ENCODE data around the gene PTK6.
"Not testable (repeated sequence)": the region's sequence is repeated elsewhere in the genome, so short reads cannot be mapped to it uniquely, and the experiment has no call there.

PTK6 gene

DNA sequence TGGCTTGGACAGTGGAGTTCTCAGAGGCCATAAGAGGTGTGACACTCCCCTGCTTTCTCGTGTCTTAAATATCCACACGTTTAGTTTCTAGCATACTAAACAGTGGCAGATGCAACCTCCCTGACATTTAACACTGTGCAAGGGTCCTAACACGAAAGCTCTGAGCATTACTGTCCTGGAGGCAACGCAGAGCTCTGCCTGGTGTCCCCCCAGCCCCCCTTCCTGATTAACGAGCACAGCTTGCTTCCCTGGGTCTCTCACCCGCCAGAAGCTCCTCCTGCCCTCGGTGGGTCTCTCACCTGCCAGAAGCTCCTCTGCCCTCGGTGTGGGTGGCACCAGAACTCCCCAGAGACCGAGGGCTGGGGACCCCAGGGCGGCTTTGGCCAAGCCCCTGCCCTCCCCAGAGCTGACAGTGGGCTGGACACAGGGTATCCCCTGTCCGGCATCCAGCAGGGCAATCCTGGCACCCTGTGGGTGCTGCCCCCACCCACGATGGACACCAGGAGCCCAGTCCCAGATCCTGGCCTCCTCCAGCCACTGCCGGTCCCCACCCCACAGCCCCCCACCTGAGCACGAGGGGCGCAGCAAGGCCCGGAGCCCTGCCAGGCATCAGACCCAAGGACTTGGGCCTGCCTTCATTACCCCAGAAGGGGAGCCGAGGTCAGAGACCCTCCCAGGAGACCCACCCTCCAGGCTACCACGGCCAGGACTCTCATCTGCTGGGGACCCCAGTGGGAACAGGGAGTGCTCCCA, 52.3 kb downstream of the PTK6 start:
- peak; percentile 9 for FAIRE-seq
- DNase-seq (ENCODE audit: insufficient read length, low spot score): no peak

DNA sequence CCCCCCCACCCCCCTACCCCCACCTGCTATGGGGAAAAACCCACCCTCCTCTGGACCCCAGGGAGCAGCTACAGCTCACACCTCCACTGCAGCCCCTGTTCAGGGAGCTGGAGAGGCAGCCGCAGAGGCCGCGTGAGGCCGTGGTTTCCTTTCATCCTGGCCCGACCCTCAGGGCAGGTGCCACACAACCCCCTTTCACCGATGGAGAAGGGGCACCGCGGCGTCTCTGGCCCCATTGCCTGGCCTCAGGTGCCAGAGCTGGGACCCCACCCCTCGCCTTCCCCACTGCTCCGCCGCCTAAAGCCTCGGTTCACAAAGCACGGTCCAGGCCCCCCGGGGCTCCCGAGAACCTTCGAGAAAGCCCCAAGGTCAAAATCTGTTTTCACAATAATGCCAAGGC, 52.9 kb downstream of the PTK6 start:
- FAIRE-seq: no peak
- no peak for DNase-seq (ENCODE audit: insufficient read length, low spot score)

DNA sequence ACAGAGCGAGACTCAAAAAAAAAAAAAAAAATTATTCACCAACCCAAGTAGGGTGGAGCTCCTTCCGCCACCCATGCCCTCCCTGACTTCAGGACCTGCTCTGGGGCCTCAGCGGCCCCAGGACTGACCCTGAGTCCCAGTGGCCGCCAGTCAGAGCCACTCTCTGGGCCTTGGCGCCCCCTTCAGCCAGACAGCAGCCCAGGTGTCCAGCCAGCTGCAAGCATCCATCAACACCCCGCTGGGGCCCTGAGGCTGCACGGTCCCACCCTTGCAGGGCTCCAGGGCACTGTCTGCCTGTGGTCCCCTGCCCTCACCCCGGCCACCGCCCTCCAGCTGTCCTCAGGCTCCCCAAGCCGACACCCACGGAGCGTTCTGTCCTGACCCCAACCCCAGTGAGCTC, 53.3 kb downstream of the PTK6 start:
- DNase-seq (ENCODE audit: insufficient read length, low spot score): no peak
- no peak for FAIRE-seq

DNA sequence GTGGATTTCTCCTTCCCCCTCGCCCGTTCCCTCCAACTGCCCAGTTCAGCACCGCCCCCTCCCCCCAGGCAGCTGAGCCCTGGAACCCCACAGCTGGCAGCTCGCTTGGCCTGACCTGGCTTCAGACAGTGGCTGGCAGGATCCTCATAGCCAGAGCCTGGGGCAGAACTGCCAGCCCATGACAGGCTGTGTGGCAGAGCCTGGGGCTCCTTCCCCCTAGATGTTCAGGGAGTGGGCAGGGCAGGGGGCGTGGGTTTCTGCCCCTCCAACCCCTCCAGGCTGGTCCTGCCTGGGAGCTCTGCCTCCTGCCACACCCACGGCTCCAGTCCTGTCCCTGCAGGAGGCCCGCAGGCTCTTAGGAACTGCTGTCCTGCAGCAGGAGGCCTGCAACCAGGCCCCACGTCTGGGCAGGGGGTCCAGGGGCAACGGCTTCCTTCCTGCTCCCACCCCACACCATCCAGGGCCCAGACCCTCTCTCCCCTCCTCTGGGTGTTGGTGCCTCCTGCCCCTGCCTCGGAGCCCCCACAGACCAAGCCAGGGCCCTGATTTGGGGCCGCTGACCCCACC, 55.1 kb downstream of the PTK6 start:
- no peak for DNase-seq (ENCODE audit: insufficient read length, low spot score)
- FAIRE-seq: no peak

DNA sequence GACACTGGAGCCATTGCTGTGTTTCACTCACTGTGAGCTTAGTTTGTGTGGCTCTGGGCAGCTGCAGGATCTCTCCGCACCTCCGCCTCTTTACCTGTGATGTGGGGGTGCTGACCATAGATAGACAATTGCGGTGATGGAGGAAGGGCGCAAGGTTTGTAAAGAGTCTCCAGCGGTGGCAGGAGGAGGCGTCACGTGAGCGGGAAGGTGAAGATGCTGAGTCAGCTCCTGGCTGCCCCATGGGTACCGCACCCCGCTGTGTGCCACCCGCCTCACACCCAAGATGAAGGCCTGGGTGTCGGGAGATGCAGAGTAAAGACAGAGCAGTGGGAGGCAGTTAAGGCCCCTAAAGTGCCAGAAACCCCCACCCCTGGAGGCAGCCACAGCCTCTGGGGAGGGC, 55.7 kb downstream of the PTK6 start:
- DNase-seq (ENCODE audit: insufficient read length, low spot score) (no peak), FAIRE-seq (no peak)

DNA sequence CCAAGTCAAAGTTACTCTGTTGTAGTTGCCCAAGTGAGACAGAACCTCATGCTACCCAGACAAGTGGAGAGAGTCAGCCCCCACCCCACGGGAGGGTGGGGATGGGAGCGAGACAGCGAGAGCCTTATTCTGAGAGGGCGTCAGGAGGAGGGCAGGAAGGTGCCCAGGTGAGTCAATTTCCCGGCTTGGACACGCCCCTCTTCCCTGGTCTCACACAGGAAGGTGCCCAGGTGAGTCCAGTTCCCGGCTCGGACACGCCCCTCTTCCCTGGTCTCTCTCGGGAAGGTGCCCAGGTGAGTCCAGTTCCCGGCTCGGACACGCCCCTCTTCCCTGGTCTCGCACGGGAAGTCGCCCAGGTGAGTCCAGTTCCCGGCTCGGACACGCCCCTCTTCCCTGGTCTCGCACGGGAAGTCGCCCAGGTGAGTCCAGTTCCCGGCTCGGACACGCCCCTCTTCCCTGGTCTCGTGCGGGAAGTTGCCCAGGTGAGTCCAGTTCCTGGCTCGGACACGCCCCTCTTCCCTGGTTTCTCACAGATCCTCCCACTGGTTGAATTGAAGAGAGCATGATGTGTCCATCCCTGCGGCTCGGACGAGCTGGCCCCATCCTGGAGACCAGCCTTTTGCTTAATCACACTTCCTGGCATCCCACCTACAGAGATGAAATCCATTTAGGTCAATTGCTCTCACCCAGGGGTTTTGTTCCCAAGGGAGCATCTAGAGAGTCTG, 57.3 kb downstream of the PTK6 start:
- not testable (repeated sequence) for DNase-seq (ENCODE audit: insufficient read length, low spot score); FAIRE-seq

DNA sequence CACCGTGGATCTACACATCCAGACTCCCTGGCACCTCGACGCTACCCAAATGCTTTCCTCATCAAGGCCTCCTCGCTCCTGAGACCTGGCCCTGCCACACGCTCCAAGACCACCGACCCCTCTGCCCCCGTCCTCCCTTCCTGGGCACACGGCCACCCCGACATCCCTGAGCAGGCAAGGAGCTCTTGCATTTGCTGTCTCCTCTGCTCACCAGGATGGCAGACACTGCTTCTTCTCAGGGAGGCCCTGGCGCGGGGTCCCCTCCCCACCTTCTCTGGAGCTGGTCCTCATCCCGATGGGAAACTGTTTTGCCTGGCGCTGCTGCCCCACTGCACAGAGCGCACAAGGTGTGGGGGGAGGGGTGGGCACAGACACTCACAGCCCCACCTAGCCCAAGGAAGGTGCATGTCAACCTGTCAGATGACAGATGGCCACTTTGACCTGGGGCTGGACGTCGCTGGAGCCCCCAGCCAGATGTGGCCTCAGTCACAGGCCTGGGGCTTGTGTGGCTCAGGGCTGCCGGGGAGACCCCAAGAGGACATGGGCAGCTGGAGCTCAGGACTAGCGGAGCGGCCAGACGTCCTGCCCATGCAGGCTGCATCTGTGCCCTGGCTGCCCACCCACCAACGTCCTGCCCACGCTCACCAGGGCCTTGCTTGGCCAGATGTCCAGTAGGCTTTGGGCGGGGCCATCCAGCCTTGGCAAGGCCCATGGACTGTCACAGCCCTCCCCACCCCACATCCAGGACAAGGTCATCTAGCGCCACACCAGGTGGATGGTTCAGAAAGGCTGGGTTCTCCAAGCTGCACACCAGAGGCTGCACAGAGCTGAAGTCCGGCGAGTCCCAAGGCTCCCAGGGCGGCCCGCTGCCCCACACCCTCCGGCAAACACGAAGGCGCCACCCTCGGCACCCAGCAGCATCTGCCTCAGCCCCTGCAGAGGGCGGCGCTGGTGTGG, 58.6 kb downstream of the PTK6 start:
- FAIRE-seq: peak; percentile 36
- no peak for DNase-seq (ENCODE audit: insufficient read length, low spot score)
